Endothelial cell (in vitro differentiated cells): ENCODE data around the gene ARMS2. TPM values are rescaled to one million over a fixed set of nuclear protein-coding genes. Genes with fewer than 3 reads are reported as not detected.

ENCODE experiments used
- DNase-seq: peaks from one replicate; pipeline ENCODE4 v3.0.0; 2021; ENCODE audit warnings: low spot score
- H3K27ac Mint-ChIP-seq: one replicate; pipeline ENCODE4 v1.8.0; 2021; ENCODE audit warnings: mixed read lengths, inconsistent platforms; ENCODE audit not compliant: unreplicated experiment
- H3K27me3 Mint-ChIP-seq: one replicate; pipeline ENCODE4 v1.8.0; 2021; ENCODE audit warnings: mild to moderate bottlenecking, moderate library complexity, mixed read lengths, inconsistent platforms; ENCODE audit not compliant: unreplicated experiment
- H3K36me3 Mint-ChIP-seq: one replicate; pipeline ENCODE4 v1.8.0; 2021; ENCODE audit warnings: mild to moderate bottlenecking, low read depth, mixed read lengths, inconsistent platforms; ENCODE audit not compliant: unreplicated experiment
- H3K4me1 Mint-ChIP-seq: one replicate; pipeline ENCODE4 v1.8.0; 2021; ENCODE audit warnings: mild to moderate bottlenecking, mixed read lengths, inconsistent platforms; ENCODE audit not compliant: unreplicated experiment
- H3K4me3 Mint-ChIP-seq: one replicate; pipeline ENCODE4 v1.8.0; 2021; ENCODE audit warnings: mild to moderate bottlenecking, mixed read lengths, inconsistent platforms; ENCODE audit not compliant: unreplicated experiment
- H3K9me3 Mint-ChIP-seq: one replicate; pipeline ENCODE4 v1.8.0; 2021; ENCODE audit warnings: mixed read lengths, inconsistent platforms; ENCODE audit not compliant: unreplicated experiment
- CTCF ChIP-seq: fragments of 200-600 bp; sonication (generic); IDR thresholded peaks from one replicate; pipeline ENCODE4 v1.5.0; 2021; ENCODE audit warnings: antibody characterized with exemption; ENCODE audit not compliant: unreplicated experiment
- total RNA-seq: library from RNA; stranded (reverse); fragmentation: NEBNext Ultra II Directional; extraction: Animal tissue kit (Norgen Biotek cat#: 25700); gene quantifications from one replicate; pipeline ENCODE4 v1.2.1, GENCODE V29; 2021; ENCODE audit not compliant: unreplicated experiment

The ARMS2 gene
- total RNA-seq, 1 donor from 2014 or later, result not detected

GRCh38 chr10:122419016-122419415, 35.4 kb upstream of the ARMS2 start:
- Mint-ChIP-seq H3K27me3 (peaks cover 2% of the 10 kb centered on the region), H3K4me1 (no peaks in the 10 kb centered on the region), H3K4me3 (no peak overlapping the region), H3K36me3 (peaks cover 8% of the 10 kb centered on the region), H3K9me3 (no peaks in the 10 kb centered on the region), H3K27ac (no peak overlapping the region)
- no peak for DNase-seq
- no peak for TF ChIP-seq CTCF

DNA sequence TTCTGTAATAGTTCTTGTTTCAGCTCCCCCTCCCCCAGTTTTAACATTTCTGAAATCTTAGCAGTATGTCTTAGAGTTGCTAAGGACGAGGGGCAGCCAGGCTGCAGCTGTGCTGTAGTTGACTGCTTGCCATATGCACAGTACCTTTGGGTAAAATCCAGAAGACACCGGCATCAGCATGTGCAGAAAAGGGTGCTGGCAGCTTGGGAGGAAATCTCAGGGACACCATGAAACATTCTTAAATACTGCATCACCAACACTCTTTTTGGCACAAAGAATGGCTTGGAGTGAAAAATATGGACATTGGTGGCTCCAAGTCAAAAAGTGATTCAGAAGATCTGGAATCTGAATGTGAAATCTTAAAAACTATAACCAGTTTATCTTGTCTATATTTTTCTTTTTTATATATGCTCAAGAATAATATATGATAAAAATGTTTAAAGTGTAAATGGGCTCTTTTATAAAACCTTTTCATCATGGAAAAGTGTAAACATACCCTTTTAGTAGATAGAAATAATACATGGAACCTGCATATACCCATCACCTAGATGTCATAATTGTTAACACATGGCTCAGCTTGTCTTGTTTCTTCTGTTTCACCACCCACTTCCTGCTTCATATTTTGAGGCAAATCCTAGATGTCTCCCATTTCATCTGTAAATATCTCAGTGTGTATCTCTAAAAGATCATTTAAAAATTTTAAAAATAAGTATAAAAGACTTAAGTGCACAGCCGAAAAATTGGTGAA, 34.4 kb upstream of the ARMS2 start:
- H3K27ac Mint-ChIP-seq, result no peak overlapping the region
- no peak for DNase-seq

GRCh38 chr10:122420624-122421007, 33.8 kb upstream of the ARMS2 start:
- Mint-ChIP-seq H3K9me3 (no peaks in the 10 kb centered on the region), H3K4me3 (no peak overlapping the region), H3K27me3 (peaks cover 2% of the 10 kb centered on the region), H3K4me1 (no peaks in the 10 kb centered on the region), H3K27ac (no peak overlapping the region), H3K36me3 (peaks cover 8% of the 10 kb centered on the region)
- no peak for DNase-seq
- TF ChIP-seq CTCF, result no peak

More for the DNA sequence above, 34.4 kb upstream of the ARMS2 start:
- no peaks in the 10 kb centered on the region for H3K4me1 Mint-ChIP-seq
- H3K9me3 Mint-ChIP-seq, result no peaks in the 10 kb centered on the region
- no peak overlapping the region for H3K4me3 Mint-ChIP-seq
- H3K27me3 Mint-ChIP-seq, result peaks cover 2% of the 10 kb centered on the region
- no peak for TF ChIP-seq CTCF
- peaks cover 8% of the 10 kb centered on the region for H3K36me3 Mint-ChIP-seq

DNA sequence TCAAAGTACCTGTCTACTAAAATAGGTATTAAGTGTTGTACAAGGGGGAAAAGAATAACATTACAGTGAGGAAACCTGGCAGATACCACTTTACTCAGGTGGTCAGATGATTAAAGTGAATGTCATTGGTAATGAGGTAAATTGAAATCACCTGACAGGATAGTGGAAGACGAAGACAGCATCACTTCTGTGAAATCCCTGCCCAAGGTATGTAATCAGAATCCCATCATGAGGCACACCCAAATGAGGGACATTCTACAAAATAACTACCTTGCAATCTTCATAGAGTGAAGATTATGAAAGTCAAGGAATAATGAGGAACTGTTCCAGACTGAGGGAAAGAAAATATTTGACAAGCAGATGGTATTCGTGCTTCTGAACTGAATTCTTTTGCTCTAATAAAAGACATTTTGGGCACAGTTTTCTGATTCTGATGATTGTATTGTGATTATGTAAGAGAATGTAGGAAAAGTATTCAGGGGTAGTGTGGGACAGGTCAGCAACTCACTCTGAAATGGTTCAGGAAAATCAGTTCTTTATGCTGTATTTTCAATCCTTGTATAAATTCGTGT, 33.3 kb upstream of the ARMS2 start:
- H3K36me3 Mint-ChIP-seq, result peaks cover 8% of the 10 kb centered on the region
- H3K27me3 Mint-ChIP-seq, result no peaks in the 10 kb centered on the region
- no peaks in the 10 kb centered on the region for H3K4me1 Mint-ChIP-seq
- no peak for DNase-seq
- H3K9me3 Mint-ChIP-seq, result no peaks in the 10 kb centered on the region
- TF ChIP-seq CTCF, result no peak
- H3K4me3 Mint-ChIP-seq, result no peak overlapping the region
- H3K27ac Mint-ChIP-seq, result no peak overlapping the region

DNA sequence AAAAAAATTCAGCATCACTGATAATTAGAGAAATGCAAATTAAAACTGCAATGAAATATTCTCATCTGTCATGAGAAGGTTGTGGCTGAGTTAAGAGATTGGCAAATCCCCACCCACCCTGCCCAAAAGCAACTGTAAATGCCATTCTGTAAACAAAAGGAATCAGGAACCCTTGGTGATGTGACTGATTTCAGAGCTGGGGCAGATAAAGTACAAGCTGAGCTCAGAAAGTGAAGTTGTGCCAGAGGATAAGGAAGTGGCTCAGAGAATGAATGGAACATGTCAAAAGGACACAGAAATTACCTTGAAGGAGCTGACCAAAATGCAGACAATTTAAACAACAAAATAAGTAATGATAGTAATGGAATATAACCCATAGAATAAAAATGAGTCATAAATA, 32.7 kb upstream of the ARMS2 start:
- no peaks in the 10 kb centered on the region for H3K9me3 Mint-ChIP-seq
- H3K36me3 Mint-ChIP-seq, result peaks cover 8% of the 10 kb centered on the region
- DNase-seq, result no peak
- TF ChIP-seq CTCF, result no peak
- no peaks in the 10 kb centered on the region for H3K27me3 Mint-ChIP-seq
- H3K4me3 Mint-ChIP-seq, result no peak overlapping the region
- H3K4me1 Mint-ChIP-seq, result peaks cover 3% of the 10 kb centered on the region
- no peak overlapping the region for H3K27ac Mint-ChIP-seq
